ENCODE measurements around the gene CROCC2. TPM values are rescaled to one million over a fixed set of nuclear protein-coding genes. Genes with fewer than 3 reads are reported as not detected.

CROCC2 gene
- total and polyA plus RNA-seq, 4 donors, result 1.3 to 17.4 (median 4.4) TPM

DNA sequence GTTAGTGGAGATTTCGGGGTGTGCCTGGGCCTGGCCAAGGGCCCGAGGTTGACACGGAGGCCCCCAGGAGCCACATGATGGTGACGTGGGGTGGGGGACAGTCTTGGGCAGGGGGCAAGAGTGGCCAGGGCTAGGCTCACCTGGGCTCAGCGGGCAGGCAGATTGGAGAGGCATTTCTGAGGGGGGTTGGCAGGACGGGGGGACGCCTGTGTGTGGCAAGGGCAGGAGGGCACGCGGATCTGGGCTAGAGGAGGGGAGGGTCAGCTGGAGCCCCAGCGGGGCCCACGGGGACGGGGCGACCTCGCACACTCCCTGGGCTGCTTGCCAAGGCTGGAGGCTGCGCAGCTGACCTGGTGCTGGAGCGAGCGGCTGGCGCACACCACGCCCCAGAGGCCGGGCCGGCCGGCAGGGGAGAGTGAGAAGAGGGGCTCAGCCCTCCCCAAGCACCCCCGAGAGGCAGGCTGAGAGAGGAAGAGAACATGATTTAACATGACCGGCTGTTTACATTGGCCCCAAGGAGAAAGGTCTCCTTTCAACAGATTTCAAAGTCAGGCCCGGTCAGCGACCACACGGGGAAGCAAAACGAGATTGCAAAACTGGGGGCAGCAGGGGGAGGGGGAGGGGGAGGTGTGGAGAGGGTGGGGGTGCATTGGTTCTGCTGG lies 54.3 kb downstream of the CROCC2 start:
- no peak overlapping the region for H3K4me3 ChIP-seq
- TF ChIP-seq, protein P1, sequence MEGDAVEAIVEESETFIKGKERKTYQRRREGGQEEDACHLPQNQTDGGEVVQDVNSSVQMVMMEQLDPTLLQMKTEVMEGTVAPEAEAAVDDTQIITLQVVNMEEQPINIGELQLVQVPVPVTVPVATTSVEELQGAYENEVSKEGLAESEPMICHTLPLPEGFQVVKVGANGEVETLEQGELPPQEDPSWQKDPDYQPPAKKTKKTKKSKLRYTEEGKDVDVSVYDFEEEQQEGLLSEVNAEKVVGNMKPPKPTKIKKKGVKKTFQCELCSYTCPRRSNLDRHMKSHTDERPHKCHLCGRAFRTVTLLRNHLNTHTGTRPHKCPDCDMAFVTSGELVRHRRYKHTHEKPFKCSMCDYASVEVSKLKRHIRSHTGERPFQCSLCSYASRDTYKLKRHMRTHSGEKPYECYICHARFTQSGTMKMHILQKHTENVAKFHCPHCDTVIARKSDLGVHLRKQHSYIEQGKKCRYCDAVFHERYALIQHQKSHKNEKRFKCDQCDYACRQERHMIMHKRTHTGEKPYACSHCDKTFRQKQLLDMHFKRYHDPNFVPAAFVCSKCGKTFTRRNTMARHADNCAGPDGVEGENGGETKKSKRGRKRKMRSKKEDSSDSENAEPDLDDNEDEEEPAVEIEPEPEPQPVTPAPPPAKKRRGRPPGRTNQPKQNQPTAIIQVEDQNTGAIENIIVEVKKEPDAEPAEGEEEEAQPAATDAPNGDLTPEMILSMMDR (IDR thresholded peaks at IDR 0.05; ENCODE audit: control extremely low read depth, extremely low read depth), result no peak
- H3K4me1 ChIP-seq (ENCODE audit: control insufficient read depth in 5 of 5, insufficient read depth in 5 of 5, low read length in 5 of 5), result peaks cover 0 to 87% (median 37%) of the 10 kb centered on the region in 5 donors
- 15% methylated on average over 27 to 28 of the region's 28 CpGs for WGBS, 2 donors
- DNase-seq (peak; percentile 95 to 98 (median 97)), ATAC-seq (ENCODE audit: insufficient read depth, low FRiP score) (no peak)
- H3K27me3 ChIP-seq (ENCODE audit: control insufficient read depth in 3 of 3, insufficient read depth in 3 of 3, low read length in 2 of 3), result no peaks in the 10 kb centered on the region
- no peaks in the 10 kb centered on the region for H3K36me3 ChIP-seq (ENCODE audit: control insufficient read depth in 4 of 4, insufficient read depth in 4 of 4, low read length in 4 of 4)
- peak overlapping the region in 1 of 2 donors; percentile 27 for H3K27ac ChIP-seq (ENCODE audit: low read depth in 1 of 2, low read length in 1 of 2)
- H3K9me3 ChIP-seq (ENCODE audit: control insufficient read depth in 4 of 4, insufficient read depth in 3 of 4, low read length in 3 of 4), result peaks cover 0 to 4% (median 0%) of the 10 kb centered on the region in 4 donors
- no peak overlapping the region for H3K9ac ChIP-seq (ENCODE audit: insufficient read depth in 1 of 2, low read length in 2 of 2)

DNA sequence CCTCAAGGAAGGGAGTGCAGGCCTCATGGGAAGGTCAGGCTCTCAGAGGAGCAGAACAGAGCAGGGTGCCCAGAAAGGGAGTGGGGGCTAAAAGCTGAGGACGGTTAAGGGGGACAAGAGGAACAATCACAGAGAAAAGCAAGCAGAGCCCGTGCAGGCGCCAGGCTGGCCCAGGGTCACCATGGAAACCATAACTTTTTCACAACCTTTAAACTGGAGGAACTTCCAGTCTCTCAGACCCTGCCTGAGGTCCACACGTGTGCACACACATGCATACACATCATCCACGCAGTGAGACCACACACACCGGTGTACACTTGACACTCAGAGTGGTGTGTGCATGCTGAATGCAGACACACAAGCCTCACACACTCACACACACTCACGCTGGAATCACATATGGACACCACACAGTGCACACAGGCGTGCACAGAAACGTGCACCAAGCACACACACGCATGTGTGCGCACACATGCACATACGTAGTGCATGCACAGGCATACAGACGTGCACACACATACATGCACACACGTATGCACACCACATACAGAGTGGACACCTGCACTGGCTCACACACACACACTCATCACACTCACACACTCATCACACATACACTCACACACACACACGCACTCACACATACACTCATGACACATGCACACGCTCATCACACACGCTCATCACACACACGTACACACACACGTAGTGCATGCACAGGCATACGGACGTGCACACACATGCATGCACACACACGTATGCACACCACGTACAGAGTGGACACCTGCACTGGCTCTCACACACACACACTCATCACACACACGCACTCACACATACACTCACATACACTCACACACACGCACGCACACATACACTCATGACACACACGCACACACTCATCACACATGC lies 55.1 kb downstream of the CROCC2 start:
- Histone ChIP-seq H3K4me1 (ENCODE audit: control insufficient read depth in 5 of 5, insufficient read depth in 5 of 5, low read length in 5 of 5) (peaks cover 0 to 86% (median 35%) of the 10 kb centered on the region in 5 donors), H3K27ac (ENCODE audit: low read depth in 1 of 2, low read length in 1 of 2) (peak overlapping the region in 1 of 2 donors; percentile 4), H3K9me3 (ENCODE audit: control insufficient read depth in 4 of 4, insufficient read depth in 3 of 4, low read length in 3 of 4) (peaks cover 0 to 4% (median 0%) of the 10 kb centered on the region in 4 donors), H3K36me3 (ENCODE audit: control insufficient read depth in 4 of 4, insufficient read depth in 4 of 4, low read length in 4 of 4) (no peaks in the 10 kb centered on the region), H3K27me3 (ENCODE audit: control insufficient read depth in 3 of 3, insufficient read depth in 3 of 3, low read length in 2 of 3) (no peaks in the 10 kb centered on the region), H3K9ac (ENCODE audit: insufficient read depth in 1 of 2, low read length in 2 of 2) (peak overlapping the region in 1 of 2 donors; percentile 26), H3K4me3 (no peak overlapping the region)
- TF ChIP-seq, protein P1 (IDR thresholded peaks at IDR 0.05; ENCODE audit: control extremely low read depth, extremely low read depth), result no peak
- no peak for DNase-seq
- 74 to 76% methylated on average over 27 of the region's 27 CpGs for WGBS, 2 donors
- ATAC-seq (ENCODE audit: insufficient read depth, low FRiP score), result no peak

DNA sequence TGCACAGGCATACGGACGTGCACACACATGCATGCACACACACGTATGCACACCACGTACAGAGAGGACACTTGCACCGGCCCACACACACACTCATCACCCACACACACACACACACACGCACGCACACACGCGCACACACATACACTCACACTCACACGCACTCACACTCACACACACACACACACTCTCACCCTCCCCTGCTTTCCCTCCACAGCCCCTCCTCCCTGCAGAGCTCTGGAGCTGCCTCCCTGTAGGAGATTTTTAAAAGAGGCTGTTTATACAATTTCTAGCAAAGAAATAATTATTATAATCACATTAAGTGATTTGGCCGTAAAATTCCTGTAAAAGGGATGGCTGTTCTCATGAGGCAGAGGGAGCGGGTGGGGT lies 55.8 kb downstream of the CROCC2 start:
- H3K27me3 ChIP-seq (ENCODE audit: control insufficient read depth in 3 of 3, insufficient read depth in 3 of 3, low read length in 2 of 3), result no peaks in the 10 kb centered on the region
- no peak overlapping the region for H3K9ac ChIP-seq (ENCODE audit: insufficient read depth in 1 of 2, low read length in 2 of 2)
- no peaks in the 10 kb centered on the region for H3K36me3 ChIP-seq (ENCODE audit: control insufficient read depth in 4 of 4, insufficient read depth in 4 of 4, low read length in 4 of 4)
- no peak for DNase-seq
- TF ChIP-seq, protein P1 (IDR thresholded peaks at IDR 0.05; ENCODE audit: control extremely low read depth, extremely low read depth), result no peak
- H3K9me3 ChIP-seq (ENCODE audit: control insufficient read depth in 4 of 4, insufficient read depth in 3 of 4, low read length in 3 of 4), result peaks cover 0 to 4% (median 0%) of the 10 kb centered on the region in 4 donors
- no peak for ATAC-seq (ENCODE audit: insufficient read depth, low FRiP score)
- no peak overlapping the region for H3K27ac ChIP-seq (ENCODE audit: low read depth in 1 of 2, low read length in 1 of 2)
- 75 to 78% methylated on average over 12 of the region's 12 CpGs for WGBS, 2 donors
- no peak overlapping the region for H3K4me3 ChIP-seq
- H3K4me1 ChIP-seq (ENCODE audit: control insufficient read depth in 5 of 5, insufficient read depth in 5 of 5, low read length in 5 of 5), result peaks cover 0 to 79% (median 33%) of the 10 kb centered on the region in 5 donors

All from lung (tissue), 12 donors.